GM06990 (cell line): ENCODE measurements around the gene LAMA3.

ENCODE experiments used
- DNase-seq: peaks from one replicate; pipeline ENCODE4 v3.0.0-alpha.2; 2011; ENCODE audit not compliant: insufficient read length; ENCODE audit errors: extremely low read depth
- H3K27me3 ChIP-seq: replicated peaks from 2 replicates; pipeline ENCODE4 v1.6.0; 2011; ENCODE audit warnings: low read length; ENCODE audit not compliant: control insufficient read depth, insufficient read depth
- H3K36me3 ChIP-seq: 2 replicates; pipeline ENCODE4 v1.5.1; 2011; ENCODE audit warnings: low read length; ENCODE audit not compliant: control insufficient read depth, insufficient read depth
- H3K4me3 ChIP-seq: replicated peaks from 2 replicates; pipeline ENCODE4 v1.5.1; 2011; ENCODE audit warnings: low read depth, mild to moderate bottlenecking, control low read depth, low read length
- TF ChIP-seq, protein P1 (sequence below): IDR thresholded peaks from 2 replicates; pipeline ENCODE4 v1.5.1; 2011; ENCODE audit warnings: low read length, control low read depth, mild to moderate bottlenecking, inconsistent platforms; ENCODE audit not compliant: insufficient read depth, poor library complexity, severe bottlenecking

LAMA3 gene

DNA sequence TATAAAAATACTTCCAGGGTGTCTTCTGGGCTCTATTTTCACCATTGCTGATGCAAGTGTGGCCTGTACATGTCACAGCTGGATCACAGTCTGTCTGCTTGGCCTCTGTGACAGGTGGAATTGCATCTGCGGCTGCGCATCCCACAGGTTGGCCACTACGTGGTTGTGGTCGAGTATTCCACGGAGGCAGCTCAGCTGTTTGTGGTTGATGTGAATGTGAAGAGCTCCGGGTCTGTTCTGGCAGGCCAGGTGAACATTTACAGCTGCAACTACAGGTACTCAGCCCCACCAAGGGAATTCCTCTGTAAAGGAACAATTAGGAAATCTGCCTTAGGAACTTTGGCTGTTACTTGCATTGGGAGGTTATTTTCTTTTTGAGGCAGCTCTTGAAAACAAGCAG lies 144.5 kb downstream of the LAMA3 start:
- Histone ChIP-seq H3K4me3 (no peak overlapping the region), H3K27me3 (no peaks in the 10 kb centered on the region), H3K36me3 (no peaks in the 10 kb centered on the region)
- DNase-seq: no peak
- TF ChIP-seq, protein P1, sequence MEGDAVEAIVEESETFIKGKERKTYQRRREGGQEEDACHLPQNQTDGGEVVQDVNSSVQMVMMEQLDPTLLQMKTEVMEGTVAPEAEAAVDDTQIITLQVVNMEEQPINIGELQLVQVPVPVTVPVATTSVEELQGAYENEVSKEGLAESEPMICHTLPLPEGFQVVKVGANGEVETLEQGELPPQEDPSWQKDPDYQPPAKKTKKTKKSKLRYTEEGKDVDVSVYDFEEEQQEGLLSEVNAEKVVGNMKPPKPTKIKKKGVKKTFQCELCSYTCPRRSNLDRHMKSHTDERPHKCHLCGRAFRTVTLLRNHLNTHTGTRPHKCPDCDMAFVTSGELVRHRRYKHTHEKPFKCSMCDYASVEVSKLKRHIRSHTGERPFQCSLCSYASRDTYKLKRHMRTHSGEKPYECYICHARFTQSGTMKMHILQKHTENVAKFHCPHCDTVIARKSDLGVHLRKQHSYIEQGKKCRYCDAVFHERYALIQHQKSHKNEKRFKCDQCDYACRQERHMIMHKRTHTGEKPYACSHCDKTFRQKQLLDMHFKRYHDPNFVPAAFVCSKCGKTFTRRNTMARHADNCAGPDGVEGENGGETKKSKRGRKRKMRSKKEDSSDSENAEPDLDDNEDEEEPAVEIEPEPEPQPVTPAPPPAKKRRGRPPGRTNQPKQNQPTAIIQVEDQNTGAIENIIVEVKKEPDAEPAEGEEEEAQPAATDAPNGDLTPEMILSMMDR: no peak

DNA sequence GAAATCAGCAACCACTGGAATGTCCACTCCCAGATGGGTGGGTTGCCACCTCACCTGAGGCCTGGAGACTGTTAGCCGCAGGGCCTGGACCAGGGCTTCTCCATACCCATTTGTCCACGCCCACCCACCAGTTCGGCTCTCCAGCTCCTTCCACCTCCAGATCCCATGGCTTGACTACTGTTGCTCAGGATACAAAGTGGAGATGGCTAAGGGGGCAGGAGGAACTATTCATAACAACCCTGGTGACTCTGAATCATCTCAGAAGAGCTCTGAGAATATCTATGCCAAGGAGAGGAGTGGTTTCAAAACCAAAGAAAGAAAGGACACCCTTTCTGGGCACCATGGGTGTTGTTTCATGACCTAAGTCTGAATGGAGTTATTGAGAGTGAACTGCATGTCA lies 145.8 kb downstream of the LAMA3 start:
- DNase-seq: no peak
- no peaks in the 10 kb centered on the region for H3K36me3 ChIP-seq
- TF ChIP-seq, protein P1: no peak

DNA sequence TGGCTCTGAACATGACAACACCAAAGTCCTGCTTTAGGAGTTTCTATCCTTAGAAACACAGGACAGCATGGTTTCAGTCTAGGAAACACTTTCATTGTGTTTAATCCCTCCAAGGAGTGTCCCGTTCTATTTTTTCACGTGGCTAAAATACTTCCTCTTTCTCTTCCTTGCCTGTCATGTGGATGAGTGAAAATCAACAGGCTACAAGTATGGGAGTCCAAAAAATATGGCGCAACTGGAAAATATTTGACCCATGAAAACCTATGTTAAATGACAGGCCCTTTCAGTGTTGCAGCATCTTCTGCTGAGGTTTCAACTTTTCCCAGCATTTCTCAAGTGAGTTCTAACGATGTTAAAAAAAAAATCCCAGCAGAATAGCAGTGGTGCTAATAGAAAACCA lies 146.3 kb downstream of the LAMA3 start:
- Histone ChIP-seq H3K27me3 (no peaks in the 10 kb centered on the region), H3K36me3 (no peaks in the 10 kb centered on the region), H3K4me3 (no peak overlapping the region)
- TF ChIP-seq, protein P1: no peak
- no peak for DNase-seq

More for the DNA sequence above, 145.8 kb downstream of the LAMA3 start:
- no peak overlapping the region for H3K4me3 ChIP-seq
- H3K27me3 ChIP-seq: no peaks in the 10 kb centered on the region

DNA sequence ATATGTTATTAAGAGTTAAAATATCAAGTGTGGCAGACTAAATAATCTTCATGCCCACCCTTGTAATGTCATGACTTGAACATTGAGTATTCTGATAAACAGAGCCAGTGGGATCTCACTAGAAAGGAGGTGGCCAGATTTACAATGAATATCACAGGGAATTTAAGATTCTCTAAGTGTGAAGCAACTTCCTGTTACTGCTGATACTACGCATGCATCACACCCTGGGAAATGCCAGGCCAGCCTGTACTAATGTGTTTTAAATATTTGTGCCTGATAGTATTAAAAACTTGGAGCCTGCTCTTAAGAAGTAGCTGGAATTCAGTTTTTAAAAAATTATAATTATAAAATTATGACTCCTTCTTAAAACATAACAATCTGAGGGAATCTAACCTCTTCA lies 148.3 kb downstream of the LAMA3 start:
- TF ChIP-seq, protein P1: no peak
- no peak for DNase-seq
- Histone ChIP-seq H3K4me3 (no peak overlapping the region), H3K27me3 (no peaks in the 10 kb centered on the region), H3K36me3 (no peaks in the 10 kb centered on the region)

DNA sequence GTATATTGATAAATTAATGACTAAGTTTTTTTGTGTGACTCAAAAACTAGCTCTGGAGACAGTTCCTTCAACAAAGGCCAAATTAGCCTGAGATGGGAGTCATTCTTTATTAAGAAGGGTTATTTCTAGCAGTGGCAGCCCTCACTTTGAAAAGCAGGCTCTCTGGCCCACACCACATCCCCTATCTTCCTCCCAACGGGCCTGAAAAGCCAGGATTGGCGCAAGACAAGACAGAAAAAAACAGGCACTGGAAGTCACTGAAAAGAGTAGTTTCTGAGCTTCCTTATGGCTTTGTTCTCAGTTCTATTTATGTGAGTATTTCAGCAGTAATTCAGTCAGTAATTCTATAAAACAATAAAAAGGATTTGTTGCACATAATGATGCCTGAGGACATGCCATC lies 149.0 kb downstream of the LAMA3 start:
- Histone ChIP-seq H3K36me3 (no peaks in the 10 kb centered on the region), H3K4me3 (no peak overlapping the region), H3K27me3 (no peaks in the 10 kb centered on the region)
- TF ChIP-seq, protein P1: no peak
- no peak for DNase-seq

DNA sequence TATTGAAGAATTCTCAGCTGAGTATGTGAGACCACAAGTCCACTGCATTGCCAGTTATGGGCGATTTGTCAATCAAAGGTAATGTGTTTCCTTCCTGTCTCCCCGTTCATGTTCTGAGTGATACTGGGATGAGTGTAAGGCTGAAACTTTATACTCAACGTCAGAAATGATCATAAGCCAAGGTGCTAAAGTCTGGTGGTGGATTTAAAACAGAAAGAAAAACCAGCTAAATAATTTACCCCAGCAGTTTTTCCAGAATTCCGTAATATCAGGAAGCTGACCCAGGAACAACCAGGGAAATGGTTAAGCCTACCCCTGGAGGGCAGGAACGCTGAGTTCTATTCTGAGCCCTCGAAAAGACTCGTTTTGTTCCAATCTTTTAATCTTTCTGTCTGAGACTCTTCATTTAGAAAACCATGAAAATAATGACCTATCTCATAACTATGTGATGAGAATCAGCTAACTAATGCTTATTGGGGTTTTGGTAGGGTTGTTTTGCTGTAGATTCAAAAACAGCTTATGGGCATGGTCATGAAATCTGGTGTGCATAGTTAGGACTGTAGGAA lies 149.6 kb downstream of the LAMA3 start:
- DNase-seq: no peak
- Histone ChIP-seq H3K36me3 (no peaks in the 10 kb centered on the region), H3K27me3 (no peaks in the 10 kb centered on the region), H3K4me3 (no peak overlapping the region)
- TF ChIP-seq, protein P1: no peak
